Activated T-cell treated with anti-CD3 and anti-CD28 coated beads, Interleukin-2, amount 50 U/mL, for 48 hours (primary cell): ENCODE data around the gene FYN.

Source experiments
- DNase-seq, 2 experiments: peaks; one replicate each; pipeline ENCODE4 v3.0.0-alpha.2; 2020

FYN gene

DNA sequence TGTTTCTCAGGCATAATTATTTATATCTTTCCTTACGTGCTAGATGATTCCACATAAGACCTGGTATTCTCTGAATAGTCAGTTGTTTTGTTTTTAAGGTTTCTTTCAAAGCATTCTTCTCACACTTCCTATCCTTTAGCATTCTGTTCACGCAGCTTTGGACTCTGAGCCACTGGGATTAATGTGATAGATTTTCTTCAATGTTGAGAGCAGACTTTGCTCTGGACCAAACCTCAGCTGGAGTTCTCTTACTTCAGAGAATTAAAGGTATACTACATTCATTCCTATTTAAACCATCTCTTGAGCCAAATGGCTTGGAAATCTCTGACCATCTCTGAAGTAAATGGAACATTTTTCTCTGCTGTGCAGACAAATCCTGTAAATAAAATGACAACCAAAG lies 196.9 kb downstream of the FYN start:
- DNase-seq = no peak

DNA sequence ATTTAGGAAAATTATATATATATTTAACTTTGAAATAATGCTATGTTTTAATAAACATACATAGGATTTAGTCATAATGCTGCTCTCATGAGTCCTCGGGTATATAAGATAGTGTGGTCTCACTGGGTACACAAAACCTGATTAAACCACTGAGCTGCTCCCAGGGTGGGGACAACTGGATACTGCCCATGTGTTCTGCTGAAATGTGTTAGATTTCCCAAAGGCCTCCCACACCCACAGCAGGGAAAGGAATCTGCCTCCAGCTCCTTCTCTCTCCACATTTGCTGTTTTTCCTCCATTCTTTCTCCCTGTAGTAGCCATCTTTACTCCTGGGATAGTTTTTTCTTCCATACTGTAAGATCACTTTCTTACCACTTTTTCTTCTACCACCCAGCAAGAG lies 198.4 kb downstream of the FYN start:
- no peak for DNase-seq

DNA sequence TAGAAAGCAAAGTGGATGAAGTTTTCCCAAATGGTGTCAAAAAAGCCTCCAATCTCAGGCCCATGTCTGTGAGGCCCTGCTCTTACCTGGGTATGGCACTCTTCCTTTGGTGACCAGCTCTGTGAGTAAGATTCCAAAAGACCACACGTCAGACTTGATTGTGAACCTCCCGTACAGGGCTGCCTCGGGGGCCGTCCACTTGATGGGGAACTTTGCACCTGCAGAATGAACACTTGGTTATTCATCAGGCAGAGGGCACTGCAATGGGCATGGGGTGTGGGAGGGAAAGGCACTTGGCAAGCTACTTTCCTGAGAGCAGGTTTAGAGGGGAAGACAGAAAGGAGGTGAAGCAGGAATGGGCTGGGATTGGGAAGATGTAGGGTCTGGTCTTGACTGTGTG lies 198.8 kb downstream of the FYN start:
- DNase-seq = no peak

DNA sequence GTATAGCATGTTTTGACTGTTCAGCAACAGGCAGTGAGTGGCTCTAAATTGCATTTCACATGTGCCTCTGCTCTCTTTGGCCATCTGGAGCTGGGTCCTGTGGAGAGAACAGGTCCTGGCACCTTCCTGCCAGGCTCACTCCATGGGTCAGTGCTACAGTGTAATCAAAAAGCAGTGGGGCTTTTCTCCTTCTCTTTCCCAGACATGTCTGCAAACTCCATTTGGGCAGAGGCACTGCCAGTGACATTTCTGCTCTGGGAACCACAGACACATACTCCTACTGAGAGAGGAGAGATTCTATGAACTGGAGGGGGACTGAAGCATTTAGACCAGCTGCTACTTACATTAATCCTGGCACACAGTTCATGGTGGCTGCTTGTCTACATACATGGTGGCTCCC lies 199.3 kb downstream of the FYN start:
- DNase-seq = no peak

DNA sequence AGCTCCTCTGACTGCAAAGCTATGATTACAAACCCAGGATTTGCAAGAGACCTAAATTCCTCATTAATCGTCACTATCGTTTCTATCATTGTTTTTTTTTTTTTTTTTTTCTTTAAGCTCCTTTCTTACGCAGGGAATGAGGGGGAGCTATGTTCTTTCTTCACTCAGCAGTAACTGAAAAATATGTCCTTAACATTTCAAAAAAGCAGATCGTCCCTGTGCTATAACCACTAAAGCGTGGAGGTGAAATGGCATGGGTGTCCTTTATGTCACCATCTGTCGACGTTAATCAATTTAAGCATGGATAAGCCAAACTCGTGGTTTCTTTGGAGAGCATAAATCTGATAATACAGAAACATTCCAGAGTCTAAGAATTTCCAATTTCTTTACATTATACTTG lies 199.7 kb downstream of the FYN start:
- DNase-seq = no peak

DNA sequence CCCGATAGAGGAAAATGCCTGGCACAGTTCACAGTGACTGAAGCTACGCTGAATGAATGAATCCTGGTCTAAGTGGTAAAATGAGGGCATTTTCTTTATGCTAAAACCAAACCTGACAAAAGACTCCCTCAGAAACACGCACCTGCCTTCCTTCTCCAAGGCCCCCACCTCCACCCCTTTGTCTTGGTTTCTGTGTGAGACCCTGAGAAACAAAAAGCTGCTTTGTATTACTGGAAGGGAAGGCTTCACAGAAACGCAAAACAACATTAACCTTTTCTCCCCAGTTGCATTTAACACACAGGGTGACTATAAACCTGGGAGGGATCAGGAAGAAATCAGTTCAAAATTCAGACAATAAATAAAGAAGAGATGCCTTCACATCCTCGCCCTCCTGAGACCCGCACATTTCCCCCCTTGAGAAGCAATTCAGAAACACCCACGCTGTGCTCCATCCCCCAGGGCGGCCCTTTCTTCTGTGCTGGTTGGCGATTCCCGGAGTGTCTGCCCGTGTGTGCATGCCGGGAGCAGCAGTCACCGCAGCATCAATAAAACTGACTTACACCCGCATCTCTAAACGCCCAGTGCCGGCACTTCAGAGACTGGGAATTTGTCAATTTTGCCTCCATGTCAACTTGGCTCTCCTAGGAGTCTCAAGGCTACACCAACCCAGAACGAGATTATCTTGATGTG lies 200.3 kb downstream of the FYN start:
- no peak for DNase-seq

DNA sequence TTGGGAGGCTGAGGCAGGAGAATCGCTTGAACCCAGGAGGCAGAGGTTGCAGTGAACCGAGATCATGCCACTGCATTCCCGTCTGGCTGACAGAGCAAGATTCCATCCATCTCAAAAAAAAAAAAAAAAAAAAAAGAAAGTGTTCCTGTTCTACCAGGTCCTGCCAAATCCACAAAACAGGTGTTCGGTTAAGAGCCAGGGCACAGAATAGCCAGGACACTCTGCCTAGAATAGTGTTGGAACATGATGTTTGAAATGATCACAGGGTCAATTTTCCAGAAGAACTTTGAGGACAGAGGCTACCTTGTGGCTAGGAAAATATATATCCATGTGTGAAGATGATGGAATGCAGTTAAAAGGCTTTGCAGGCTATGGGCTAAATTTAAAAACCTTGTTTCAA lies 203.9 kb downstream of the FYN start:
- no peak for DNase-seq

DNA sequence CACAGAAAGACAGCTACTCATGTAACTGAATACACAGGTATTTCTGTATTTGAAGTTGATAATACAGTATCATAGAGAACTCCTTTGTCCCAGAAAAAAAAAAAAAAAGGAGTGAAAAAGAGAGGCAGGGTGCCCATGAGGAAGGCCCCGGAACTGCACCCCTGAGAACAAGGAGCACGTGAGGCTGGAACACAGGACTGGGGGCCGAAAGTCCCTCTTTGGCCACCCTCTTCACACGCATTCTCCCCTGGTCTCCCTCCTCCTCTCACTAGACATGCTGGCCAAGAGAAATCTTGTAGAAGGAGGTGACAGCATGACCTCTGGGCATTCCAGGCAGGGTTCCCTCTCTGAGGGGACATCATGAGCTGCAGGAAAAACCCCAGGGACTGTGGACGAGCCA lies 204.8 kb downstream of the FYN start:
- no peak for DNase-seq

DNA sequence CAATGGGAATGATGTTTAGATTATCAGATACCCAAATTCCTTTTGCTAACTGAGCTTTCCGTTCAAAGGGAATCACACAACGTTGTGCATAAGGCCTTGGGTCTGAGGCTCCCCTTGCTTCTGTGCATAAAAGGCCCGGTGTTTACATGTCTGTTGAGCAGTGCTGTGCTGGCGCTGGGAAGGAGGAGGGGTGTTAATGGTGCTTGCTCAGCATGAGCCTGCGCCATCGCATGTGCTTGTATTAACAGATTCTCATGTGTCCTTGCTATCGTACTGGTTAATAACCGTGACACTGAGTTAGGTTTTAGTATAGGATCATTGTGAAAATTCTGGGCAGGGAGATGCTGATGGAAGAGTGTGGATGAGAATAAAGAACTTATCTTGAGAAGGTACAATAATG lies 205.3 kb downstream of the FYN start:
- no peak for DNase-seq

DNA sequence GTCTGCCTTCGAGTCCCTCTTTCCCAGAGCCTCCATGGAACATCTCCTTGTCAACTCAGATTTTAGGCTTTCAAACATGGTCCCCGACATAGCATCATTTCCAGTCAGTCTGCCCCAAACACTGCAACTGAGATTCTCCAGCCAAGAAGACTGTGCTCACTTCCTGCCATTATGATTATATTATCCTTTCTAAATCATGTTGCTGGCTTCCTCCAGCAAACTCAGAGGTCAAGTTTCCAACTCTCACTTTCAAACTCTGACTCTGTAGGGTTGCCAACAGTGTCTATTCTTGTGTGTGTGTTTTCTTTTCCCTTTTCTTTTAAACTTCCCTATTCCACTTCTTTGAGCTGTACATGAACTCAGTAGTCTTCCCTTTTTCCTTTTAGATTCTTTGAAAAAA lies 206.4 kb downstream of the FYN start:
- no peak for DNase-seq

DNA sequence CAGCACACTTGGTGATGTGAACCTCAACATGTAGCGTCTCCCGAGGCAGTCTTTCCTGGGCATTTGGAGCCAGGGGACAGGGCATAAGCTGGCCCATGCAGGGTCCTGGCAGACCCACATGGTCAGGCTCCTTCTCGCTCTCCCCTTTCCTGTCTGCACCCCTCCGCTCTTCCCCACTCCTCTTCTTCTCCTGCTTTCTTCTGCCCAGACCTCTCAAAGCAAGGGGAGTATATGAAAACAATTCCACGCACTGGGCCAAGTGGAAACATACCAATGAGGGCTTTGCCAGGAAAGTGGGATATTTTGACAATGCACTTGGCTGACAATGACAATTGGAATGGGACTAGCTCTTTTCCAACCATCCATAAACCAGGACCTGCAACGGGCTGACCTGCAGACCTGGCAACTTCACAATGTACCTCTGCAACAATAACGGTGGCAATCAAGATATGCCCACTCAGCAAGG lies 208.7 kb downstream of the FYN start:
- no peak for DNase-seq

DNA sequence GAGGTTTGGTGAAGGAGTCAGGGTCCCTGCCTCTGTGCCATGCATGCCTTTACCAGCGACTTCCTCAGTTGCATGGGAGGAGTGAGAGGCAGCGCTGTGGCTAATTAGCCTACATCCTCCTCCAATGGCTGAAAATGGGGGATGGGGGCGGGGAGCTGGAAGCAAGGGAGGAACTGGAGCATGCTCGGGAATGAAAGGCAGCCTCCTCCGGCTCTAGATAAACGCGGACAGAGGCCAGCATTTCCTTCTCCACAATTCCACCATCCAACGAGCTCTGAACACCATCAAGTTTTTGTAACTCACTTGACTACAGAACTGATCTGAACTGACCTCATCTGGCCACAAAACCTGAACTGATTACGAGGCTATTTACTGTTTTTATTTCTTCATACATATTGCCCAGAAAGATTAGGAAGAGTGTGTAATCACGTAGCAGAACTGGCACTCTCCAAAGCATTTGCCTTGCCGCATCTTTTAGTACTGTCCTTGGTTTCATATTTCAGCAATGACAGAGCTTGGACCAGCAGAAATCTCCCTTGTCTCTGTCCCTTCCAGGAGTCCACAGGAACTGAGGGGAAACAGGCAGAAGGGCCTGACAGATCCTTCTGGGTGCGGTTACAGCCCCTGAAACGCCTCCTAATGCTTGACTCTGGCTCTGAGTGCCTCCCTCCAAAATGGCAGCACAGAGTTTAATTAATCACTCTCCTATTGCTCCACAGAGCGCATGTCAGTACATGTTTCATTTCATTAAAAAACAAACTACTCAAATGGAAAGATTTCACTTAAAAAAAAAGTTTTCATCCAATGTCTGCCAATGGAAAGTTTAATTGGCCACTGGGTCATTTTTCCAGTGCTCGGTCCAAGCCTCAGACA lies 209.3 kb downstream of the FYN start:
- no peak for DNase-seq

DNA sequence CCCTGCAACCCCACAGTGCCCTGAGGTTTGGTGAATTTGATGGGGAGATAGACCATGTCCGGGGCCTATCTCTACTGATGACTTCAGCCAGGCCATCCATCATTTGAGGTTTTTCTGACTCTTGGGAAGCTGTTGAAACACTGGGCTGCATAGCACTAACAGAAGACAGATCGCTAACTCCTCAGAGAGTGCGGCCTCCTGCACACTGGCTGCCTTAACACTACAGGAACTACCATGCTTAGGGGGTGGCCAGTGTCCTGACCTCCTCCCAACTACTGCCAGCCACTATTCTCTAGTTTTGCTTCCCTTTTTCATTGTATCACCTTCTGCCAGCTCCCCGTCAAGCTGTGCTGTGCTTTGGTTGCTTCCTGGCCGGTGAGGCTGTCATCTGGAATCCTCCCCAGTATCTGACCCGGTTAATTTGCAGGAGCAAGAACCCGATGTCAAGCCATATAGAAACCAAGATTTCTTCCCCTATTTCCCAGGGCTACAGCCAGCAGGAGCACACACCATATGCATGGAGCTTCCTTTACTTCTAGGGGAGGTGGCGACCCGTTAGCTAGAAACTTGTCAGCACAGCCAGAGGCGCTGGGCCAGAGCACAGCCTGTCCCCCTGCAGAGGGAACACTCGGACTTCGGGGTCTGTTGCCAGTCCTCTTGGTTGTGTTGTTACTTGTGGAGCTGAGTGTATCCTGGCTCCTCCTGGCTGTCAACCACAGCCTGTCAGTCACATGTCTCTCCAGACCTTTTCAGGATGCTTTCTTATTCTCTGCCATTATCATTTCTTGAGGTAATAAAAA lies 210.3 kb downstream of the FYN start:
- DNase-seq = no peak

DNA sequence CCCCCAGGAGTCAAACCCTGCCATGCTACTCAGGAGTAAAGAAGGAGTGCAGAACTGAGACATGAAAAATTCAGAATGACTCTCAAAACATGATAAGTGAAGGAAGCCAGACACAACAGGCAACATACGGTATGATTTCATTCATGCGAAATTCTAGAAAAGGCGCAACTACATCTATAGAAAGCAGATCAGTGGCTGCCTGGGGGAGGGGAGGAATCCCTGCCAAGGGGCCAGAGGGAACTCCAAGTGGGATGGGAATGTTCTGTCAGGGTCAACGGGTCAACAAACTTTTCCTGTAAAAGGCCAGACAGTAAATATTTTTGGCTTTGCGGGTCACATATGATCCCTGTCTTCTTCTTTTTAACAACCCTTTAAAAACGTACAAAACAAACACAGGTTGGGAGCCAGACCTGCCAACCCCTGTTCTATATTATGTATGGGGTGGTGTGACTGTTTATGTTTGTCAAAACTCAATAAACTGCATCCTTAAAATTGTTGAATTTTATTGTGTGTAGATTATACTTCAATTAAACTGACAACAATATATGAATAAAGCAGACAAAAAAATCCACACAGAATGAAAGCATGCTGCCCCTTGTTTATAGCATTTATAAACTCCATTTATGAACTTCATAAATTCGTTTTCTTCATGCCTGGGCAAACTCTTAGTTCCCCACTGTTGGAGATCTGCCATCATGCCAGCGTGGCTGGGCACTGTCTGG lies 211.0 kb downstream of the FYN start:
- DNase-seq = no peak

DNA sequence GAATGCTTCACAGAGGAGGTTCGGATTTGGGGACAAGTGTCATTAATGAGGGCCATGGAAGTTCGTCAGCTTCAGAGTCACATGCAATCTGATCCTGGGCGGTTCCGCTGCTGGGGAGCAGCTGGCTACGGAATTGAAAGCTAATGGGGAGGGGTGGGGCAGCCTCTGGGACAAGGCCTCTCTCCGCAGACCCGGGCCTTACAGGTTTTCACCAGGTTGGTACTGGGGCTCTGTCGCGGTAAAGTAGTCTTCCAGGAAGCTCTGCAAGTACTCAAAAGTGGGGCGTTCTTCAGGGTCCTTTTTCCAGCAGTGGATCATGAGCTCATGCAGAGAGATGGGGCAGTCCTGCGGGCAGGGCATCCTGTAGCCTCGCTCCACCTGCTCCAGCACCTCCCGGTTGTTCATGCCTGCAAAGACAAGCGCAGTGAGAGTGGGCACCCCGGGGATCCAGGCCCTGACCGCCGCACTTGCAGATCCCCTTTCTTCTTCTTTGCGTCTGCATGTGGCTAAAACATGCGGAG lies 211.7 kb downstream of the FYN start:
- DNase-seq = no peak

DNA sequence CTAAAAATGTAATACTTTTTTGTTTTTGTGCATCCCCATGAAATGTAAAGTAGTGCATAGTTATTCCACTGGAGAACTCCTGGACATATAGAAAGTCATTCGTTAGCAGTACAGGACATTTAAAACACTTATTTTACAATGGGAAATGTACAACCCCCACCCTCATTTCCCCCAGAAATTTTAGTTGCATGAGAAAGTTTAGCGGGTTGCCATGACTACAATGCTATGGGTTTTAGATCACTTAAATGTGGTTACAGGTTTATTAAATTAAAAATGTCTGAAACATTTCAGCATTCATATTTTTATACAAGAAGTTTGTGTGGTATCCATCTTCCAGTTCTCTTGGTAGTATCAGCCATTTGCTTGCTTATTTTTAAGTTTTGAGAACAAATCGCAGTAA lies 212.7 kb downstream of the FYN start:
- no peak for DNase-seq

DNA sequence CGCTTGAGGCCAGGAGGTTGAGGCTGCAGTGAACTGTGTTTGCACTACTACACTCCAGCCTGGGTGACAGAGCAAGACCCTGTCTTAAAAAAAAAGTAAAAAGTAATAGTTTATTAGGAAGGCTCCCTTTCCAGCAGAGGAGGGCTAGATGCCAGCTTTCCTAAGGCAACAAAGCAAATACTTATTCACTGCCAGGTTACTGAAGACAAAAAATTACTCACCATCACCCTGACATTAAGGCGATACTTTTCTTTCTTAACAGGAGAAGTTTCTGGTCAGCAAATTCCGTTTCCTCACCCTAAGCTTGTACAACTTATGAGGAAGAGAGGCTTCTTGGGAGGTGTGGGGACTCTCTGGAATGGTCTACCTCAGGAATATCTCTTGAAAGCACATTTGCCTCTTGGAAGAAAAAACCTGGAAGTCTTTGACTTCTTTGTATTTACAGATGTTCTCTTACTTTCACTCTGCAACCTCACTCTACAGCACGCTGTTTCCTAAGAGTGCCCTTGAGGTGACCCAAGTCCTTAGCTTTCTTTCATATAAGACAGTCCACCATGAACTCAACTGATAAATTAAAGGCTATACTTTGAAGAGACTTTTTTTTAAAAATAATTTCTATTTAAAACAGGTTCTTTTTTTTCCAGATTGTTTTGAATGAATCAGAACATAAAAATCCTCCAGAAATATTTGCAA lies 214.6 kb downstream of the FYN start:
- no peak for DNase-seq

DNA sequence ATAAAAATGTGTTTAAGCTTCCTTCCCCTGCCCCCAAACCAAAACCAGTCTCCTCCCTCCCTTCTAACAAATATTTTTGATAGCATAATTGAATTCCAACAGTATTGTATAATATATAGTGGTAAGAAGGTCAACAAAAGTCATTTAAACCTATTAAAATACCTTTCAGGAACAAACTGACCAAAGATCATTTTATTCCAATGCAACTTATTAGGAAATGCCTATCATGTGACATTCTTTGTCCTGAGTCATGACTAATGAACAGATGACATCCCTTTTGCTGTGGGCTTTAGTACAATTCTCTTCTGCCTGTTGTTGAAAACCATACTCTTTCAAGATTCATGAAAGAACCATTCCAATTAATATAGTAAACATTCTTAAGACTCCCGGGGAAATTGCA lies 216.1 kb downstream of the FYN start:
- no peak for DNase-seq

DNA sequence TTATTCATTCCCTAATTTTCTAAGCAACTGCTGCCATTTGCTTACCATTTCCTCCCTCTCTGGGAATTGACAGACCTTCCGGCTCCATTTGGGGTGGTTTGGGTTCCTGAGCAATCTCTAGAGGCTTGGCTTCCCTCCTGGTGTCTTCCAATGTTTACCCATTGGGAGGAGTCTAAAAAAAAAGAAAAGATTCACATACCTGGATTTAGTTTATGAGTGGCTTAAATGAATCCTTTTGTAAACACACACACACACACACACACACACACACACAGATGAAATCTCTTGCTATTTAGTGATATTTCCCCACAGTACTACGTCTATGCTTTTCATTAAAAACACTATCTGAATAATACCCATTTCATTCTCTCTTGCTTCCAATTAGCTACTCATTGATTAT lies 219.3 kb downstream of the FYN start:
- DNase-seq = no peak

DNA sequence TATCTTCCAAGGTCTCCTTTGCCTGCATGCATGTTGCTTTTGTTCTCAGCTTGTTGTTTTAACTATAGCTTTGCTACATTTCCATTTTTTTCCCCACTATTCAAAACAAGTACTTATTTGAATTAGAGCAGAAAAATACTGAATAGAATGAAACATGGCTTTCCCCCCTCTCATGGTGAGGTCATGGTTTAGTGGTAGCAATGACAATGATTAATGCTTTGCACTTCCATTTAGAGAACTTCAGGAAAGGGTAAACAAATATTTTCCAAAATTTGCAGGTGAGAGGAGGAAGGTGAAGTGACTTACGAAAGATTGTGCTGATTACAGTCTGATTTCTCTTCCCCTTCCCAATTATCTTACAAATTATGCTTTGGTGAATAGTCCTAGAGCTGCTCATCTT lies 219.8 kb downstream of the FYN start:
- DNase-seq = no peak

DNA sequence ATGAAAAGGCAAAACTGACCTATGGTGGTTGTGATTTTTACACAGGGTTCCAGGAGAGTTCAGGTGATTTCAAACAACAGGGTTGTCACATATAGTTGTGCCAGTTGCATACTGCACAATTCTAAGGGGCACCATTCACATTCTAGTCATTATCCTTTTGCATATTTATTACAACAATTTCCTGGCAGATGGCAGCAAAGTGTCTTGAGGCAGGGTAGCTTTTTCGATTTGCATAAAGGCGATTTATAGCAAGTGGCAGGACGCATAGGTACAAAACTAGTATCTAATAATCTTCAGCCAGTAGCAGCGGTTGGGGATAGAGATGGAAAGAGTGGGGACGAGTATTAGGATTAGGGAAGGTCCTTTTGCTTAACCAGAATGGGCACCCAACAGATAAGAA lies 221.1 kb downstream of the FYN start:
- no peak for DNase-seq
